RWPE2 (cell line): ENCODE results near the gene CLASP1.

Experiments used
- ATAC-seq: fragments of 200-7000 bp; cut with Tn5 transposase; 3 replicates; pipeline ENCODE4 v1.9.1; 2021; ENCODE audit warnings: low read depth
- DNase-seq: peaks from one replicate; pipeline ENCODE4 v3.0.0-alpha.2; 2020; ENCODE audit warnings: low spot score
- H3K27ac ChIP-seq: fragments of 450-650 bp; 2 replicates; pipeline ENCODE4 v1.5.1; 2017; ENCODE audit warnings: mild to moderate bottlenecking; ENCODE audit not compliant: poor library complexity, severe bottlenecking
- H3K27me3 ChIP-seq: fragments of 250-450 bp; sonication (Bioruptor Pico); 2 replicates; pipeline ENCODE4 v1.5.1; 2021; ENCODE audit warnings: mild to moderate bottlenecking, moderate library complexity; ENCODE audit not compliant: insufficient read depth, poor library complexity, severe bottlenecking
- H3K36me3 ChIP-seq: fragments of 250-450 bp; sonication (Bioruptor Pico); 2 replicates; pipeline ENCODE4 v1.5.1; 2020; ENCODE audit warnings: low read depth, mild to moderate bottlenecking, moderate library complexity
- H3K4me1 ChIP-seq: fragments of 250-450 bp; sonication (Bioruptor Pico); 2 replicates; pipeline ENCODE4 v1.5.1; 2021; ENCODE audit warnings: mild to moderate bottlenecking, moderate library complexity; ENCODE audit not compliant: insufficient read depth, poor library complexity, severe bottlenecking
- H3K4me3 ChIP-seq: fragments of 250-450 bp; sonication (Bioruptor Pico); 2 replicates; pipeline ENCODE4 v1.5.1; 2021; ENCODE audit warnings: mild to moderate bottlenecking, moderate library complexity; ENCODE audit not compliant: severe bottlenecking
- H3K9me3 ChIP-seq: fragments of 250-450 bp; sonication (Bioruptor Pico); 2 replicates; pipeline ENCODE4 v1.5.1; 2021; ENCODE audit warnings: mild to moderate bottlenecking, moderate library complexity; ENCODE audit not compliant: severe bottlenecking
- TF ChIP-seq, protein P1 (sequence below): fragments of 450-650 bp; IDR thresholded peaks from one replicate; pipeline ENCODE4 v1.5.1; 2017; ENCODE audit warnings: mild to moderate bottlenecking, moderate library complexity; ENCODE audit not compliant: poor library complexity, severe bottlenecking

The CLASP1 gene

DNA sequence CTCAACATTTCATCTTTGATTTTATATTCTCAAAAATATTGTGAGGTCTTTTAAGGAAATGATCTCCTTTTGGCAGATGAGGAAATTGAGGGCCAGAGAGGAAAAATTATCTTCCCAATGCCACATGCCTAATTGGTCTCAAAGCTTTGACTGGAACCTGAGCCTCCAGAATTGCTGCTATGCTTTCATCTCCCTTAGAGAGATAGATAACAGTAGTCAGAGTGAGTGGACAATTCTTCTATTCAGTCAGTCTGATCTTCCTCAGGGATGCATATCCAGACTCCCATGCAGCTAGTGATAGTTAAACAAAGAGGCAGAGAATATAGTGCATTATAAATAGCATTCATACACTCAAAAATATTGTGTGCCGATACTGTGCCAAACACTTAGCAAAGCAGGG, 3.8 kb upstream of the CLASP1 start:
- DNase-seq (no peak), ATAC-seq (no peak)
- no peak overlapping the region for H3K27ac ChIP-seq
- no peaks in the 10 kb centered on the region for H3K9me3 ChIP-seq
- no peak overlapping the region for H3K4me3 ChIP-seq
- H3K27me3 ChIP-seq = no peaks in the 10 kb centered on the region
- TF ChIP-seq, protein P1, sequence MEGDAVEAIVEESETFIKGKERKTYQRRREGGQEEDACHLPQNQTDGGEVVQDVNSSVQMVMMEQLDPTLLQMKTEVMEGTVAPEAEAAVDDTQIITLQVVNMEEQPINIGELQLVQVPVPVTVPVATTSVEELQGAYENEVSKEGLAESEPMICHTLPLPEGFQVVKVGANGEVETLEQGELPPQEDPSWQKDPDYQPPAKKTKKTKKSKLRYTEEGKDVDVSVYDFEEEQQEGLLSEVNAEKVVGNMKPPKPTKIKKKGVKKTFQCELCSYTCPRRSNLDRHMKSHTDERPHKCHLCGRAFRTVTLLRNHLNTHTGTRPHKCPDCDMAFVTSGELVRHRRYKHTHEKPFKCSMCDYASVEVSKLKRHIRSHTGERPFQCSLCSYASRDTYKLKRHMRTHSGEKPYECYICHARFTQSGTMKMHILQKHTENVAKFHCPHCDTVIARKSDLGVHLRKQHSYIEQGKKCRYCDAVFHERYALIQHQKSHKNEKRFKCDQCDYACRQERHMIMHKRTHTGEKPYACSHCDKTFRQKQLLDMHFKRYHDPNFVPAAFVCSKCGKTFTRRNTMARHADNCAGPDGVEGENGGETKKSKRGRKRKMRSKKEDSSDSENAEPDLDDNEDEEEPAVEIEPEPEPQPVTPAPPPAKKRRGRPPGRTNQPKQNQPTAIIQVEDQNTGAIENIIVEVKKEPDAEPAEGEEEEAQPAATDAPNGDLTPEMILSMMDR = no peak
- peaks cover 9% of the 10 kb centered on the region; the same call in 1 of the 2 replicates for H3K36me3 ChIP-seq
- H3K4me1 ChIP-seq = peaks cover 6% of the 10 kb centered on the region

DNA sequence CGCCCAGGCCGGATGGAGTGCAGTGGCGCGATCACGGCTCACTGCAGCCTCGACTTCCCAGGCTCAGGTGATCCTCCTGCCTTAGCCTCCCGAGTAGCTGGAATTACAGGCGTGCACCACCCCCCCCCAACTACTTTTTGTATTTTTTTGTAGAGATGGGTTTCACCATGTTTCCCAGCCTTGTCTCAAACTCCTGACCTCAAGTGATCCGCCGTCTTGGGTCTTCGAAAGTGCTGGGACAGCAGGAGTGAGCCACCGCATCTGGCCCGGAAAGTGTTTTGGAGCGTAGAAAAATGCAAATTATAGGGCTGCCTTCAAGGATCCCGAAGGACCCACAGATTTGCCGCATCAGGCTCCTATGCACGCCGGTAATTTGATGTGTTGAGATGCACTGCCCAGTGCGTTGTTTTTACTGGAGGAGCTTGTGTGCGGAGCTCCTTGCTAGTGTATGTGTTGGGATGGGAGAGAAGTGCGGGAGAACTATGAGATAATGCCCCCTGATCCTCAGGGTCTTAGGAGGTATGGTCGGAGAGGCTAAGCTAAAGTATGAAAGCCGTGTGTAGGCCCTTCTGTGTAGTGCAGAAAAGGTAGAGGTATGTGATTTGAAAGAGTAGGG, 1.2 kb upstream of the CLASP1 start:
- DNase-seq = no peak
- H3K27ac ChIP-seq = peak overlapping the region; percentile 84
- H3K4me1 ChIP-seq = peaks cover 12% of the 10 kb centered on the region

DNA sequence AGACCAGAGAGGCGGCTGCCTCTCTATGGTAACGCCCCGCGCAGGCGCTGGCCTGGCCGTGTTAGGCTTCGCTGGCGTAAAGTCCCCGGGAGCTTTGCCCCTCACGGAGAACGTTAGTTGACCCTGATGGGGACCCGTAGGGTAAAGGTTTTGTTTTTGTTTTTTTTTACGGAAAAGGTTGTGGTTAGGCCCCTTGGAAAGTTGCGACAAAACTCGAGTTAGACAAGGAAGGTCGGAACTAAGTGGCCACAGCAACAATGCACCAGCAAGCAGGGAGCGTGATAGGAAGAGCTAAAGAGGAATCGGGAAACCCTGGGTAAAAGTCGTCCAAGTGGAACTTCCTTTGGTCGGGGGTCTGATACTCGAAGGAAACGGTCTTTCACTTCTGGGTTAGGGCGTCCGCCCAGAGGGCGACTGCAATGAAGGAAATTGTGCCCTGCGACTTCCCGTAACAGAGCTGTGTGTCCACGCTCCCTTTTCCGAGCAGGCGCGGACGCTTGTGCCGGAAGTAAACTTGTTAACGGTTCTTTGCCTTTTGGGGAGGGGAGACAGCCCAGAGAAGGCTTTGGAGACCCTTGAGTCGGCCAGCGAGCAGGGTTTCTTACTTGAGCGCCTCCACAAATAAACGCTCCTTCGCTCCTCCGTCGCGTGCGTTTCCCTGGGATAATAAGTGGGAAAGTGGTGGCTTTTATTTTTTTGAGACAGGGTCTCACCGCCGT, 493 bp upstream of the CLASP1 start:
- Histone ChIP-seq H3K4me1 (peaks cover 12% of the 10 kb centered on the region), H3K9me3 (no peaks in the 10 kb centered on the region), H3K27ac (peak overlapping the region; percentile 84), H3K27me3 (no peaks in the 10 kb centered on the region), H3K36me3 (peaks cover 19% of the 10 kb centered on the region), H3K4me3 (peak overlapping the region; percentile 73)
- TF ChIP-seq, protein P1 = no peak
- ATAC-seq = peak; percentile 94
- peak; percentile 95 for DNase-seq

More for the DNA sequence above, 1.2 kb upstream of the CLASP1 start:
- no peaks in the 10 kb centered on the region for H3K27me3 ChIP-seq
- H3K9me3 ChIP-seq = no peaks in the 10 kb centered on the region
- peak overlapping the region; percentile 73 for H3K4me3 ChIP-seq
- TF ChIP-seq, protein P1 = no peak
- H3K36me3 ChIP-seq = peaks cover 19% of the 10 kb centered on the region
- ATAC-seq = no peak

DNA sequence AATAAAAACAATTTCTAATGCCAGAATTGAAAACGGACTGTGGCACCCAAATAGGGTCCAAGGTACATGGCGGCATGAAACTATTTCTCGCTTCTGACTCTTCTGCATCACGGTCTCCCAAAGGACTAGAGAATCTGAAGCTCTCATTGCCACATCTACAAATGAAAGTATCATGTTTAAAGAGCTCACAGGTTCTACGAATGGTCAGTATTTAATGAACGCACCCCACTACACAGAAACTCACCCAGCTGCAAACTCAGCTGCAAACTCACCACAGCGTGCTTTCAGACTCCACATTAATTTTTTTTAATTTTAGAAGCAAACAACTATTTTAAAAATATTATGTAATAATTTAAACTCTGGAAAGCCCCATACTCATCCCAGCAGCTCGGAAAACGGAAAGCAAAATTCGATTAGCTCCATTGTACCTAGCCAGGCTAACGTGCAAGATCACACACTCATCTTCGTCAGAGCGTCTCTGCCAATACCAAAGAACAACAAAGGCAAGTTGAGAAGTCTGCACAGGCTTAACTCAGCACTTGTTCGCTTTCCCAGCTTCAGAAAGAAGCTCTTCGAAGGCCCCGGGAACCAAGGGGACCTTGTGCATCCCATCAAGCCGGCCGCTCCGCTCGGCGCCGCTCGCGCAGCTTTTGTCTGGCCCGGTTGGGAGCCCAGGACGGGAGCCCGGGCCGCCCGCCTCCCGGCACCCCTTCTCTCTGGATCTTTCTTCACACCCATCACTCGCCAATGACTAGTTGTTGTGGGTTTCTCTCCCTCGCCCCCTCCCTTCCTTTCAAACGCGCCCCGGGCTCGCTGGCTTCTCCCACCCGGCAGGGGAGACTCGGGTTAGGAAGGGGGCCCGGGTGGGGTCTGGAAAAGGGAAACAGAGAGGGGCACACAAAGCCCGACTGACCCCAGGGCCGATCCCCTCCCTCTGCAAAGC, 785 bp downstream of the CLASP1 start:
- ATAC-seq (peak; percentile 58), DNase-seq (peak; percentile 62)
- TF ChIP-seq, protein P1 = no peak
- Histone ChIP-seq H3K4me1 (peaks cover 12% of the 10 kb centered on the region), H3K36me3 (peaks cover 19% of the 10 kb centered on the region), H3K27ac (peak overlapping the region; percentile 84), H3K4me3 (peak overlapping the region; percentile 73), H3K27me3 (no peaks in the 10 kb centered on the region), H3K9me3 (no peaks in the 10 kb centered on the region)
